Mesothelial cell of epicardium (in vitro differentiated cells): ENCODE results near the gene CPNE1. TPM values are rescaled to one million over a fixed set of nuclear protein-coding genes. Genes with fewer than 3 reads are reported as not detected.

ENCODE experiments used
- DNase-seq, 2 experiments: peaks; one replicate each; pipeline ENCODE4 v3.0.0; 2021; ENCODE audit warnings: low spot score in 2 of 2; ENCODE audit not compliant: unreplicated experiment in 2 of 2
- H3K27ac Mint-ChIP-seq: 2 replicates; pipeline ENCODE4 v1.8.0; 2021; ENCODE audit warnings: mixed read lengths
- H3K27me3 Mint-ChIP-seq: 2 replicates; pipeline ENCODE4 v1.8.0; 2021; ENCODE audit warnings: low read depth, mixed read lengths
- H3K36me3 Mint-ChIP-seq: 2 replicates; pipeline ENCODE4 v1.8.0; 2021; ENCODE audit warnings: mixed read lengths
- H3K4me1 Mint-ChIP-seq: 2 replicates; pipeline ENCODE4 v1.8.0; 2021; ENCODE audit warnings: mixed read lengths
- H3K4me3 Mint-ChIP-seq: 2 replicates; pipeline ENCODE4 v1.8.0; 2021; ENCODE audit warnings: mild to moderate bottlenecking, moderate library complexity, mixed read lengths
- H3K9me3 Mint-ChIP-seq: 2 replicates; pipeline ENCODE4 v1.8.0; 2021; ENCODE audit warnings: mixed read lengths
- CTCF ChIP-seq: fragments of 200-600 bp; sonication (generic); IDR thresholded peaks from one replicate; pipeline ENCODE4 v1.5.0; 2021; ENCODE audit warnings: antibody characterized with exemption; ENCODE audit not compliant: unreplicated experiment
- total RNA-seq: library from RNA; stranded (reverse); gene quantifications from 3 replicates; pipeline ENCODE4 v1.2.1, GENCODE V29; 2021

CPNE1 gene
- total RNA-seq, 1 donor from 2014 or later = 246 TPM

- Mint-ChIP-seq H3K4me1 (peaks cover 15% of the 10 kb centered on the region), H3K27ac (peak overlapping the region; percentile 71), H3K4me3 (no peak overlapping the region), H3K9me3 (no peaks in the 10 kb centered on the region), H3K36me3 (peaks cover 25% of the 10 kb centered on the region), H3K27me3 (no peaks in the 10 kb centered on the region)
- TF ChIP-seq CTCF = no peak
- no peak for DNase-seq
Observed at GRCh38 chr20:35702824-35703695, 38.4 kb upstream of the CPNE1 start.

- DNase-seq = no peak
- Mint-ChIP-seq H3K36me3 (peaks cover 25% of the 10 kb centered on the region), H3K9me3 (no peaks in the 10 kb centered on the region), H3K4me1 (peaks cover 23% of the 10 kb centered on the region), H3K27me3 (no peaks in the 10 kb centered on the region), H3K4me3 (no peak overlapping the region), H3K27ac (peak overlapping the region; percentile 79)
- TF ChIP-seq CTCF = no peak
Observed at GRCh38 chr20:35702051-35702823, 37.5 kb upstream of the CPNE1 start.

- no peaks in the 10 kb centered on the region for H3K9me3 Mint-ChIP-seq
- no peak for TF ChIP-seq CTCF
- peak overlapping the region; percentile 99 for H3K27ac Mint-ChIP-seq
- peak overlapping the region; percentile 84 for H3K4me3 Mint-ChIP-seq
- peaks cover 23% of the 10 kb centered on the region for H3K4me1 Mint-ChIP-seq
- DNase-seq = no peak
- H3K27me3 Mint-ChIP-seq = no peaks in the 10 kb centered on the region
- peaks cover 22% of the 10 kb centered on the region for H3K36me3 Mint-ChIP-seq
Observed at GRCh38 chr20:35700625-35701148, 36.0 kb upstream of the CPNE1 start.

- H3K27ac Mint-ChIP-seq = peak overlapping the region; percentile 99
- H3K4me3 Mint-ChIP-seq = peak overlapping the region; percentile 84
- H3K36me3 Mint-ChIP-seq = peaks cover 24% of the 10 kb centered on the region
- TF ChIP-seq CTCF = no peak
- peaks cover 23% of the 10 kb centered on the region for H3K4me1 Mint-ChIP-seq
- no peaks in the 10 kb centered on the region for H3K9me3 Mint-ChIP-seq
- no peaks in the 10 kb centered on the region for H3K27me3 Mint-ChIP-seq
- no peak for DNase-seq
Observed at GRCh38 chr20:35699957-35700624, 35.4 kb upstream of the CPNE1 start.

- Mint-ChIP-seq H3K4me3 (peak within 1 kb of the TSS; percentile 84), H3K4me1 (peaks cover 23% of the 10 kb centered on the region)
Observed at GRCh38 chr20:35699127-35699956, 34.6 kb upstream of the CPNE1 start, which contains the start of the genes NFS1 and ROMO1. Gene NFS1 (minus strand): TSS chr20:35699352. CDS start chr20:35699288, 64 bp downstream. Gene ROMO1 (plus strand): TSS chr20:35699405. CDS start chr20:35699633, 228 bp downstream.

More at GRCh38 chr20:35699127-35699956, 34.6 kb upstream of the CPNE1 start, which contains the start of the genes NFS1 and ROMO1:
- peak; percentile 35 for TF ChIP-seq CTCF
- peak within 1 kb of the TSS; percentile 99 for H3K27ac Mint-ChIP-seq
- DNase-seq = peak; percentile 77 to 88
- no peaks in the 10 kb centered on the region for H3K27me3 Mint-ChIP-seq
- H3K9me3 Mint-ChIP-seq = no peaks in the 10 kb centered on the region
- peaks cover 18% of the 10 kb centered on the region for H3K36me3 Mint-ChIP-seq
